ENCODE data around the gene BCAT1. TPM values are rescaled to one million over a fixed set of nuclear protein-coding genes. Genes with fewer than 3 reads are reported as not detected.
"Not testable (repeated sequence)": the region's sequence is repeated elsewhere in the genome, so short reads cannot be mapped to it uniquely, and the experiment has no call there.

The BCAT1 gene
- total RNA-seq, 4 donors from 2014 or later, result 11.4 to 39.3 (median 18.0) TPM

GRCh38 chr12:24929953-24930352, 18.9 kb downstream of the BCAT1 start:
- H3K27me3 ChIP-seq, result no peaks in the 10 kb centered on the region
- no peaks in the 10 kb centered on the region for H3K4me1 ChIP-seq
- TF ChIP-seq POLR2AphosphoS5 (IDR thresholded peaks at IDR 0.05) (no peak), CTCF (IDR thresholded peaks at IDR 0.05) (no peak), EP300 (IDR thresholded peaks at IDR 0.05) (no peak), POLR2A (IDR thresholded peaks at IDR 0.05) (no peak)
- no peaks in the 10 kb centered on the region for H3K9me3 ChIP-seq
- H3K36me3 ChIP-seq, result no peaks in the 10 kb centered on the region
- WGBS, 2 donors (ENCODE audit: low coverage in 1 of 2), result 72 to 100% methylated on average over 2 of the region's 2 CpGs
- H3K4me3 ChIP-seq, result no peak overlapping the region
- H3K27ac ChIP-seq, result no peak overlapping the region
- ATAC-seq, result no peak

- not testable (repeated sequence) for H3K9me3 ChIP-seq, H3K4me3 ChIP-seq, H3K4me1 ChIP-seq, ATAC-seq, H3K36me3 ChIP-seq, H3K27ac ChIP-seq, H3K27me3 ChIP-seq
- 79 to 83% methylated on average over 9 to 12 of the region's 13 CpGs for WGBS, 2 donors (ENCODE audit: low coverage in 1 of 2)
Observed at GRCh38 chr12:24928533-24929306, 20.2 kb downstream of the BCAT1 start.

GRCh38 chr12:24928131-24928530, 20.8 kb downstream of the BCAT1 start:
- Histone ChIP-seq H3K36me3 (no peaks in the 10 kb centered on the region), H3K27me3 (no peaks in the 10 kb centered on the region), H3K4me3 (no peak overlapping the region), H3K9me3 (no peaks in the 10 kb centered on the region), H3K4me1 (no peaks in the 10 kb centered on the region), H3K27ac (no peak overlapping the region)
- 77 to 85% methylated on average over 2 of the region's 2 CpGs for WGBS, 2 donors (ENCODE audit: low coverage in 1 of 2)
- TF ChIP-seq POLR2A (IDR thresholded peaks at IDR 0.05) (no peak), POLR2AphosphoS5 (IDR thresholded peaks at IDR 0.05) (no peak), EP300 (IDR thresholded peaks at IDR 0.05) (no peak), CTCF (IDR thresholded peaks at IDR 0.05) (no peak)
- ATAC-seq, result no peak

GRCh38 chr12:24926080-24926479, 22.8 kb downstream of the BCAT1 start:
- not testable (repeated sequence) for H3K9me3 ChIP-seq, H3K36me3 ChIP-seq, ATAC-seq, H3K27me3 ChIP-seq, H3K4me1 ChIP-seq, H3K4me3 ChIP-seq, H3K27ac ChIP-seq
- no CpG with 5 or more reads among the region's 24 CpGs for WGBS, 2 donors (ENCODE audit: low coverage in 1 of 2)

GRCh38 chr12:24922090-24922489, 26.8 kb downstream of the BCAT1 start:
- Histone ChIP-seq H3K9me3 (no peaks in the 10 kb centered on the region), H3K4me3 (no peak overlapping the region), H3K4me1 (no peaks in the 10 kb centered on the region), H3K27ac (no peak overlapping the region), H3K27me3 (no peaks in the 10 kb centered on the region), H3K36me3 (no peaks in the 10 kb centered on the region)
- no peak for ATAC-seq
- TF ChIP-seq CTCF (IDR thresholded peaks at IDR 0.05), result no peak
- no peak for TF ChIP-seq POLR2AphosphoS5 (IDR thresholded peaks at IDR 0.05)
- no peak for TF ChIP-seq POLR2A (IDR thresholded peaks at IDR 0.05)
- no peak for TF ChIP-seq EP300 (IDR thresholded peaks at IDR 0.05)
- WGBS, 2 donors (ENCODE audit: low coverage in 1 of 2), result 83 to 86% methylated on average over 5 of the region's 6 CpGs

GRCh38 chr12:24921251-24922038, 27.5 kb downstream of the BCAT1 start:
- no peak for TF ChIP-seq CTCF (IDR thresholded peaks at IDR 0.05)
- TF ChIP-seq POLR2A (IDR thresholded peaks at IDR 0.05), result no peak
- no peak for TF ChIP-seq POLR2AphosphoS5 (IDR thresholded peaks at IDR 0.05)
- TF ChIP-seq EP300 (IDR thresholded peaks at IDR 0.05), result no peak
- H3K27me3 ChIP-seq, result no peaks in the 10 kb centered on the region
- no peak overlapping the region for H3K4me3 ChIP-seq
- ATAC-seq, result no peak
- no peaks in the 10 kb centered on the region for H3K9me3 ChIP-seq
- H3K36me3 ChIP-seq, result no peaks in the 10 kb centered on the region
- H3K4me1 ChIP-seq, result no peaks in the 10 kb centered on the region
- no peak overlapping the region for H3K27ac ChIP-seq
- 63 to 71% methylated on average over 3 of the region's 3 CpGs for WGBS, 2 donors (ENCODE audit: low coverage in 1 of 2)
